ENCODE data around the gene TRABD2B. TPM values are rescaled to one million over a fixed set of nuclear protein-coding genes. Genes with fewer than 3 reads are reported as not detected.

The TRABD2B gene
- total RNA-seq, 1 experiment from 2014 or later, result 10.3 TPM

DNA sequence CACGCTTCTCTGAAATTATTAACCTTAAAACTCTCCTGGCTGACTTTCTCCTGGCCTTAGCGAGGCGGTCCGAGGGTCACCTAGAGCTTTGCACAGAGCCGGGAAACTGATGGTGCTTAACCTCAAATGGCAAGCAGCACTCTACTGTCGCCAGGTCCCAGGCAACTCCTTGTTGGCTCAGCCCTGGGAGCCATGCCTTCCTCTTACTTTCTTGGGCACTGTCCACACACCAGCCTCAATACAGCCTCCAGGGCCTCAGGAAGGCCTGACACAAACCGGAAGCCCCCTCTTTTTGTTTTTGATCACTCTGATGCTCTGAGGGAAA is 3.8 kb downstream of the TRABD2B start:
- ChIA-PET POLR2A (no interaction called here), CTCF (no interaction called here)
- DNase-seq (ENCODE audit: low spot score) (no peak), ATAC-seq (no peak)
- H3K4me3 Mint-ChIP-seq, result no peak overlapping the region
- H3K27me3 Mint-ChIP-seq (ENCODE audit: low read depth), result peaks cover 14% of the 10 kb centered on the region
- no peak for TF ChIP-seq FOXJ3 (CRISPR knock-in tag; IDR thresholded peaks at IDR 0.05; ENCODE audit: borderline replicate concordance)
- no peak for TF ChIP-seq ZNF423 (CRISPR knock-in tag; IDR thresholded peaks at IDR 0.05)
- TF ChIP-seq, protein P1, sequence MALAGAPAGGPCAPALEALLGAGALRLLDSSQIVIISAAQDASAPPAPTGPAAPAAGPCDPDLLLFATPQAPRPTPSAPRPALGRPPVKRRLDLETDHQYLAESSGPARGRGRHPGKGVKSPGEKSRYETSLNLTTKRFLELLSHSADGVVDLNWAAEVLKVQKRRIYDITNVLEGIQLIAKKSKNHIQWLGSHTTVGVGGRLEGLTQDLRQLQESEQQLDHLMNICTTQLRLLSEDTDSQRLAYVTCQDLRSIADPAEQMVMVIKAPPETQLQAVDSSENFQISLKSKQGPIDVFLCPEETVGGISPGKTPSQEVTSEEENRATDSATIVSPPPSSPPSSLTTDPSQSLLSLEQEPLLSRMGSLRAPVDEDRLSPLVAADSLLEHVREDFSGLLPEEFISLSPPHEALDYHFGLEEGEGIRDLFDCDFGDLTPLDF (CRISPR knock-in tag; IDR thresholded peaks at IDR 0.05), result no peak
- TF ChIP-seq, protein P2, sequence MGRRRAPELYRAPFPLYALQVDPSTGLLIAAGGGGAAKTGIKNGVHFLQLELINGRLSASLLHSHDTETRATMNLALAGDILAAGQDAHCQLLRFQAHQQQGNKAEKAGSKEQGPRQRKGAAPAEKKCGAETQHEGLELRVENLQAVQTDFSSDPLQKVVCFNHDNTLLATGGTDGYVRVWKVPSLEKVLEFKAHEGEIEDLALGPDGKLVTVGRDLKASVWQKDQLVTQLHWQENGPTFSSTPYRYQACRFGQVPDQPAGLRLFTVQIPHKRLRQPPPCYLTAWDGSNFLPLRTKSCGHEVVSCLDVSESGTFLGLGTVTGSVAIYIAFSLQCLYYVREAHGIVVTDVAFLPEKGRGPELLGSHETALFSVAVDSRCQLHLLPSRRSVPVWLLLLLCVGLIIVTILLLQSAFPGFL (CRISPR knock-in tag; IDR thresholded peaks at IDR 0.05; ENCODE audit: borderline replicate concordance), result no peak
- TF ChIP-seq ZNF671 (CRISPR knock-in tag; IDR thresholded peaks at IDR 0.05), result no peak
- TF ChIP-seq, protein P3, sequence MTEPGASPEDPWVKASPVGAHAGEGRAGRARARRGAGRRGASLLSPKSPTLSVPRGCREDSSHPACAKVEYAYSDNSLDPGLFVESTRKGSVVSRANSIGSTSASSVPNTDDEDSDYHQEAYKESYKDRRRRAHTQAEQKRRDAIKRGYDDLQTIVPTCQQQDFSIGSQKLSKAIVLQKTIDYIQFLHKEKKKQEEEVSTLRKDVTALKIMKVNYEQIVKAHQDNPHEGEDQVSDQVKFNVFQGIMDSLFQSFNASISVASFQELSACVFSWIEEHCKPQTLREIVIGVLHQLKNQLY (CRISPR knock-in tag; IDR thresholded peaks at IDR 0.05), result no peak
- TF ChIP-seq SOX15 (CRISPR knock-in tag; IDR thresholded peaks at IDR 0.05), result no peak
- TF ChIP-seq, protein P4, sequence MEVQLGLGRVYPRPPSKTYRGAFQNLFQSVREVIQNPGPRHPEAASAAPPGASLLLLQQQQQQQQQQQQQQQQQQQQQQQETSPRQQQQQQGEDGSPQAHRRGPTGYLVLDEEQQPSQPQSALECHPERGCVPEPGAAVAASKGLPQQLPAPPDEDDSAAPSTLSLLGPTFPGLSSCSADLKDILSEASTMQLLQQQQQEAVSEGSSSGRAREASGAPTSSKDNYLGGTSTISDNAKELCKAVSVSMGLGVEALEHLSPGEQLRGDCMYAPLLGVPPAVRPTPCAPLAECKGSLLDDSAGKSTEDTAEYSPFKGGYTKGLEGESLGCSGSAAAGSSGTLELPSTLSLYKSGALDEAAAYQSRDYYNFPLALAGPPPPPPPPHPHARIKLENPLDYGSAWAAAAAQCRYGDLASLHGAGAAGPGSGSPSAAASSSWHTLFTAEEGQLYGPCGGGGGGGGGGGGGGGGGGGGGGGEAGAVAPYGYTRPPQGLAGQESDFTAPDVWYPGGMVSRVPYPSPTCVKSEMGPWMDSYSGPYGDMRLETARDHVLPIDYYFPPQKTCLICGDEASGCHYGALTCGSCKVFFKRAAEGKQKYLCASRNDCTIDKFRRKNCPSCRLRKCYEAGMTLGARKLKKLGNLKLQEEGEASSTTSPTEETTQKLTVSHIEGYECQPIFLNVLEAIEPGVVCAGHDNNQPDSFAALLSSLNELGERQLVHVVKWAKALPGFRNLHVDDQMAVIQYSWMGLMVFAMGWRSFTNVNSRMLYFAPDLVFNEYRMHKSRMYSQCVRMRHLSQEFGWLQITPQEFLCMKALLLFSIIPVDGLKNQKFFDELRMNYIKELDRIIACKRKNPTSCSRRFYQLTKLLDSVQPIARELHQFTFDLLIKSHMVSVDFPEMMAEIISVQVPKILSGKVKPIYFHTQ (CRISPR knock-in tag; IDR thresholded peaks at IDR 0.05), result no peak
- TF ChIP-seq ZNF232 (CRISPR knock-in tag; IDR thresholded peaks at IDR 0.05), result no peak
- peak overlapping the region; percentile 39; the same call in 1 of the 2 replicates for H3K27ac Mint-ChIP-seq
- H3K36me3 Mint-ChIP-seq, result peaks cover 47% of the 10 kb centered on the region
- H3K9me3 Mint-ChIP-seq, result no peaks in the 10 kb centered on the region
- H3K4me1 Mint-ChIP-seq, result peaks cover 63% of the 10 kb centered on the region

DNA sequence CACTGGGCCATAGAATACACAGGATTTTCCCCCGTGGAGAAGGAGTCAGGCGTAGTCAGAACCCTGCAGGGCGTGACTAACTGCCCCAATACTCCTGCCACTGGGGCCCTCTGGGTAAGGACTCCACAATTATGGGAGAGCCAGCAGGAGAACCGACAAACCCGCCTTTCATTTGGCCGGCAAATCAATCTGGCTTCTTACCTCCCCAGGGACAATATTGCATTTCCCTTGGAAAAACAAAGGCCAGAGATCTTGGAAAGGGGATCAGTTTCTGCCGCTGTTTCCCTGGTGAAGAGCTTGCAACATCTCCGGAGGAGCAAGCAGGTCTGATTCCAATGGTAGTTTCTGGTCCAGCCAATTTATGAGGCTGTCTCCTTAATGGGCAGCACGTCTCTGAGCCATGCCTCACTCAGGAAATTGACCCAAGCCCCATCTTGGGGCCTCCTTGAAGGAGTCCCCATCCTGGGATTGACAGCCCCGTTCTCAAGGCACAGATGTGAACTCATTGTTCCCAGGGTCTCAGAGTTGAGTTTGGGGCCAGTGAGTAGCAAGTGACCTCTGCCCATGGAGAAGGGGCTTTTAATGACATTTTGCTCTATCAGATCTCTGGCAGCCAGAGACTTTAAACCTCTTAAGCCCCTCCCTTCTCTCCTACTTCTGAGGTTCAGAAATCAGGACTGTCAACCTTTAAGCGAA is 4.3 kb downstream of the TRABD2B start:
- H3K36me3 Mint-ChIP-seq, result peaks cover 52% of the 10 kb centered on the region

More for the DNA sequence above, 4.3 kb downstream of the TRABD2B start:
- ATAC-seq, result 0 out of 2 replicates have a peak, but pooled peaks have one; percentile 2
- H3K27me3 Mint-ChIP-seq (ENCODE audit: low read depth), result peaks cover 9% of the 10 kb centered on the region
- H3K9me3 Mint-ChIP-seq, result no peaks in the 10 kb centered on the region
- ChIA-PET POLR2A (no interaction called here), CTCF (interaction anchor here (1.4 kb wide), 1 partner anchor 68 kb away, joined by 6 read pairs; no protein-coding TSS in a partner anchor)
- no peak overlapping the region for H3K4me3 Mint-ChIP-seq
- DNase-seq (ENCODE audit: low spot score), result no peak
- H3K4me1 Mint-ChIP-seq, result peaks cover 62% of the 10 kb centered on the region
- H3K27ac Mint-ChIP-seq, result peak overlapping the region; percentile 39; the same call in 1 of the 2 replicates
- no peak for TF ChIP-seq NR1H2 (CRISPR knock-in tag; IDR thresholded peaks at IDR 0.05)
- TF ChIP-seq ATF1 (CRISPR knock-in tag; IDR thresholded peaks at IDR 0.05), result no peak
- TF ChIP-seq ZNF416 (CRISPR knock-in tag; IDR thresholded peaks at IDR 0.05), result no peak
- TF ChIP-seq SP1 (CRISPR knock-in tag; conservative IDR thresholded peaks at IDR 0.05), result no peak
- TF ChIP-seq, protein P5, sequence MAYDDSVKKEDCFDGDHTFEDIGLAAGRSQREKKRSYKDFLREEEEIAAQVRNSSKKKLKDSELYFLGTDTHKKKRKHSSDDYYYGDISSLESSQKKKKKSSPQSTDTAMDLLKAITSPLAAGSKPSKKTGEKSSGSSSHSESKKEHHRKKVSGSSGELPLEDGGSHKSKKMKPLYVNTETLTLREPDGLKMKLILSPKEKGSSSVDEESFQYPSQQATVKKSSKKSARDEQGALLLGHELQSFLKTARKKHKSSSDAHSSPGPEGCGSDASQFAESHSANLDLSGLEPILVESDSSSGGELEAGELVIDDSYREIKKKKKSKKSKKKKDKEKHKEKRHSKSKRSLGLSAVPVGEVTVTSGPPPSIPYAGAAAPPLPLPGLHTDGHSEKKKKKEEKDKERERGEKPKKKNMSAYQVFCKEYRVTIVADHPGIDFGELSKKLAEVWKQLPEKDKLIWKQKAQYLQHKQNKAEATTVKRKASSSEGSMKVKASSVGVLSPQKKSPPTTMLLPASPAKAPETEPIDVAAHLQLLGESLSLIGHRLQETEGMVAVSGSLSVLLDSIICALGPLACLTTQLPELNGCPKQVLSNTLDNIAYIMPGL (CRISPR knock-in tag; IDR thresholded peaks at IDR 0.05), result no peak
- TF ChIP-seq, protein P6, sequence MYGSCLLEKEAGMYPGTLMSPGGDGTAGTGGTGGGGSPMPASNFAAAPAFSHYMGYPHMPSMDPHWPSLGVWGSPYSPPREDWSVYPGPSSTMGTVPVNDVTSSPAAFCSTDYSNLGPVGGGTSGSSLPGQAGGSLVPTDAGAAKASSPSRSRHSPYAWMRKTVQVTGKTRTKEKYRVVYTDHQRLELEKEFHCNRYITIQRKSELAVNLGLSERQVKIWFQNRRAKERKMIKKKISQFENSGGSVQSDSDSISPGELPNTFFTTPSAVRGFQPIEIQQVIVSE (CRISPR knock-in tag; IDR thresholded peaks at IDR 0.05; ENCODE audit: borderline replicate concordance), result no peak
- TF ChIP-seq ZNF317 (CRISPR knock-in tag; IDR thresholded peaks at IDR 0.05; ENCODE audit: borderline replicate concordance, low read depth), result no peak
- TF ChIP-seq RORB (CRISPR knock-in tag; IDR thresholded peaks at IDR 0.05), result no peak
- no peak for TF ChIP-seq KAT7 (CRISPR knock-in tag; IDR thresholded peaks at IDR 0.05; ENCODE audit: borderline replicate concordance)

All from WTC11 (cell line).